ENCODE results near the gene TRIM24.

The TRIM24 gene

DNA sequence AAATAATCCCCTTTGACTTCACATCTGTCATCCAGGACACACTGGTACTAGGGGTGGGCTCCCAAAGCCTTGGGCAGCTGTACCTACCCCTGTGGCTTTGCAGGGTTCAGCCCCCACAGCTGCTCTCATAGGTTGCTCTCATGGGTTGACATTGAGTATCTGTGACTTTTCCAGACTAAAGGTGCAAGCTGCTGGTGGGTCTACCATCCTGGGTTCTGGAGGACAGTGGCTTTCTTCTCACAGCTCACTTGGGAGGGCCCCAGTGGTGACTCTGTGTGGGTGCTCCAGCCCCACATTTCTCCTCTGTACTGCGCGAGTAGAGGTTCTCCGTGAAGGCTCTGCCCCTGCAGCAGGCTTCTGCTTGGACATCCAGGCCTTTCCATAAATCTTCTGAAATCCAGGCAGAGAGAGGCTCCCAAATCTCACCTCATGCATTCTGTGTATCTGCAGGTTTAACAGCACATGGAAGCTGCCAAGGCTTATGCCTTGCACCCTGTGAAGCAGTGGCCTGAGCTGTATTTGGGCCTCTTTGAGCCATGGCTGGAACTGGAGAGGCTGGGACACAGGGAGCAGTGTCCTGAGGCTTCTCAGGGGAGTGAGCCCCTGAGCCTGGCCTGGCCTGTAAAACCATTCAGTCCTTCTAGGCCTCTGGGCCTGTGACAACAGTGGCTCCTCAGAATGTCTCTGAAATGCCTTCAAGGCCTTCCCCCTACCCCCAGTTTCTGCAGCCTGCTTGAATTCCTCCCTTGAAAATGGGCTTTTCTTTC lies 52.2 kb downstream of the TRIM24 start:
- no peak for DNase-seq
- TF ChIP-seq, protein P1, sequence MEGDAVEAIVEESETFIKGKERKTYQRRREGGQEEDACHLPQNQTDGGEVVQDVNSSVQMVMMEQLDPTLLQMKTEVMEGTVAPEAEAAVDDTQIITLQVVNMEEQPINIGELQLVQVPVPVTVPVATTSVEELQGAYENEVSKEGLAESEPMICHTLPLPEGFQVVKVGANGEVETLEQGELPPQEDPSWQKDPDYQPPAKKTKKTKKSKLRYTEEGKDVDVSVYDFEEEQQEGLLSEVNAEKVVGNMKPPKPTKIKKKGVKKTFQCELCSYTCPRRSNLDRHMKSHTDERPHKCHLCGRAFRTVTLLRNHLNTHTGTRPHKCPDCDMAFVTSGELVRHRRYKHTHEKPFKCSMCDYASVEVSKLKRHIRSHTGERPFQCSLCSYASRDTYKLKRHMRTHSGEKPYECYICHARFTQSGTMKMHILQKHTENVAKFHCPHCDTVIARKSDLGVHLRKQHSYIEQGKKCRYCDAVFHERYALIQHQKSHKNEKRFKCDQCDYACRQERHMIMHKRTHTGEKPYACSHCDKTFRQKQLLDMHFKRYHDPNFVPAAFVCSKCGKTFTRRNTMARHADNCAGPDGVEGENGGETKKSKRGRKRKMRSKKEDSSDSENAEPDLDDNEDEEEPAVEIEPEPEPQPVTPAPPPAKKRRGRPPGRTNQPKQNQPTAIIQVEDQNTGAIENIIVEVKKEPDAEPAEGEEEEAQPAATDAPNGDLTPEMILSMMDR (IDR thresholded peaks at IDR 0.05; ENCODE audit: low read depth, low read length): no peak
- Histone ChIP-seq H3K4me3 (ENCODE audit: low read depth, low read length) (no peak overlapping the region), H3K27me3 (no peaks in the 10 kb centered on the region), H3K36me3 (peaks cover 70% of the 10 kb centered on the region), H3K4me1 (no peaks in the 10 kb centered on the region), H3K9me3 (no peaks in the 10 kb centered on the region)

DNA sequence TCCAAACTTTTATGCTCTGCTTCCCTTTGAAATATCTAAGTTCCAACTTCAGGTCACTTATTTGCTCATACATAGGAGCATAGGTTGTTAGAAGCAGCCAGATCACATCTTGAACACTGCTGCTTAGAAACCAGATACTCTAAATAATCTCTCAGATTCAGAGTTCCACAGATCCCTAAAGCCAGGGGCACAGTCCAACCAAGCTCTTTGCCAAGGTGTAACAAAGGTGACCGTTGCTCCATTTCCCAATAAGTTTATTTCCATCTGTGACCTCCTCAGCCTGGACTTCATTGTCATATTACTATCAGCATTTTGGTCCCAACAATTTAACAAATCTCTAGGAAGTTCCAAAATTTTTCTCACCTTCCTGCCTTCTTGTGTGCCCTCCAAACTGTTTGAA lies 52.8 kb downstream of the TRIM24 start:
- Histone ChIP-seq H3K36me3 (peaks cover 68% of the 10 kb centered on the region), H3K4me1 (no peaks in the 10 kb centered on the region), H3K27me3 (no peaks in the 10 kb centered on the region), H3K4me3 (ENCODE audit: low read depth, low read length) (no peak overlapping the region), H3K9me3 (no peaks in the 10 kb centered on the region)
- DNase-seq: no peak
- TF ChIP-seq, protein P1 (IDR thresholded peaks at IDR 0.05; ENCODE audit: low read depth, low read length): no peak

DNA sequence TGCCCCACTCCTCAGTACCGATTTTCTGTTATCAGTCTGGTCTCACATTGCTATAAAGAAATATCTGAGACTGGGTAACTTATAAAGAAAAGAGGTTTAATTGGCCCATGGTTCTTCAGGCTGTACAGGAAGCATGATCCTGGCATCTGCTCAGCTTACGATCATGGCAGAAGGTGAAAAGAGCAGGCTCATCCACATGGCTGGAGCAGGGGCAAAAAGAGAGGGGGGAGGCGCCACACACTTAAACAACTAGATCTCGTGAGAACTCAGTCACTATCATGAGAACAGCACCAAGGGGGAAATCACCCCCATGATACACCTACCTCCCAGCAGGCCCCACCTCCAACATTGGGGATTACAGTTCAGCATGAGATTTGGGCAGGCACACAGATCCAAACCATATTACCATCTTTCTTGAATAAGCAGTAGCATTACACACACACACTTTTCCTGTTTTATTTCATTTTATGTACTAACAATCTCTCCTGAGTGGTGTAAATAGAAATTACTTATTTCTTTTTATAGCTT lies 53.3 kb downstream of the TRIM24 start:
- H3K9me3 ChIP-seq: no peaks in the 10 kb centered on the region
- TF ChIP-seq, protein P1 (IDR thresholded peaks at IDR 0.05; ENCODE audit: low read depth, low read length): no peak

DNA sequence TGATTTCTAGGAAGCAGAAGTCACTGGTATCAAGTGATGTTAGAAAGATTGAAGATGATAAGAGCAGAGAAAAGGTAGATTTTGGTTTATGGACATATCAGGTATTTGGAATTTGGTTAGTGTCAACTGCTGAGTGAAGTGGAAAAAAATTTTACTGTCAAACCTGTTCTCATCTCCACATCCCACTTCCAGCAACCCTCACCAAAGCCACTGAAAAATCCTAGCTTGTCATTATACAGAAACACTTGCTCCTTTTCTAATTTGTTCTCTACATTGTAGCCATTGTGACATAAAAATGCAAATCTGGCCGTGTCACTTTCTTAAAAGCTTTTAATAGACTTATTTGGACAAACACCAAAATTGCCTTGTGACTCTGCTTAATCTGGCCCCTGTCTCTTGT lies 54.0 kb downstream of the TRIM24 start:
- Histone ChIP-seq H3K9me3 (no peaks in the 10 kb centered on the region), H3K27me3 (no peaks in the 10 kb centered on the region), H3K4me3 (ENCODE audit: low read depth, low read length) (no peak overlapping the region), H3K36me3 (peaks cover 68% of the 10 kb centered on the region), H3K4me1 (no peaks in the 10 kb centered on the region)
- no peak for DNase-seq
- TF ChIP-seq, protein P1 (IDR thresholded peaks at IDR 0.05; ENCODE audit: low read depth, low read length): no peak

More for the DNA sequence above, 53.3 kb downstream of the TRIM24 start:
- no peak for DNase-seq
- H3K4me1 ChIP-seq: no peaks in the 10 kb centered on the region
- H3K4me3 ChIP-seq (ENCODE audit: low read depth, low read length): no peak overlapping the region
- no peaks in the 10 kb centered on the region for H3K27me3 ChIP-seq
- peaks cover 67% of the 10 kb centered on the region for H3K36me3 ChIP-seq

DNA sequence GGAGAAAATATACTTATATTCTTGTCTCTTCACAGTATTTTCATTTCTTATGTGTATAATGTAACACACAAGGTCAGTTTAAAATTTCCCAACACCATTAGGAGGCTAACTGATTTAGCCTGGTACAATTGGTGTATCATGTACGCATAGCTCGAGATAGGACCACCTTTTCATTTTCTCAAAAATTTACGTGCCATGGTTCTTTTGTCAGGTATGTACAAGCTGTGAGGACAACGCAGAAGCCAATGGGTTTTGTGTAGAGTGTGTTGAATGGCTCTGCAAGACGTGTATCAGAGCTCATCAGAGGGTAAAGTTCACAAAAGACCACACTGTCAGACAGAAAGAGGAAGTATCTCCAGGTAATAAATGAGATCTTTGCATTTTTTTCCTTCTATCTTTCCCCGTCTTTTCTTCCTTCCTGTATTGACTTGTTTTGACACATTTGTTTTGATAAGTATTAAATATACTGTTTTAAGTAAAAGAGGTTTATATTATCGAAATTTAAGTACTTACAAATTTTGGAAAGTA lies 55.0 kb downstream of the TRIM24 start:
- no peaks in the 10 kb centered on the region for H3K9me3 ChIP-seq

More for the DNA sequence above, 55.0 kb downstream of the TRIM24 start:
- Histone ChIP-seq H3K36me3 (peaks cover 78% of the 10 kb centered on the region), H3K27me3 (no peaks in the 10 kb centered on the region), H3K4me1 (no peaks in the 10 kb centered on the region), H3K4me3 (ENCODE audit: low read depth, low read length) (no peak overlapping the region)
- no peak for DNase-seq
- TF ChIP-seq, protein P1 (IDR thresholded peaks at IDR 0.05; ENCODE audit: low read depth, low read length): no peak

Data from BE2C (cell line).